ENCODE measurements around the gene NEDD4L. TPM values are rescaled to one million over a fixed set of nuclear protein-coding genes. Genes with fewer than 3 reads are reported as not detected.
A peak's percentile ranks its signal among the peaks of the same experiment; 100 is the strongest.

NEDD4L gene
- total and polyA plus RNA-seq, 7 donors: 14.8 to 28.0 (median 19.6) TPM

DNA sequence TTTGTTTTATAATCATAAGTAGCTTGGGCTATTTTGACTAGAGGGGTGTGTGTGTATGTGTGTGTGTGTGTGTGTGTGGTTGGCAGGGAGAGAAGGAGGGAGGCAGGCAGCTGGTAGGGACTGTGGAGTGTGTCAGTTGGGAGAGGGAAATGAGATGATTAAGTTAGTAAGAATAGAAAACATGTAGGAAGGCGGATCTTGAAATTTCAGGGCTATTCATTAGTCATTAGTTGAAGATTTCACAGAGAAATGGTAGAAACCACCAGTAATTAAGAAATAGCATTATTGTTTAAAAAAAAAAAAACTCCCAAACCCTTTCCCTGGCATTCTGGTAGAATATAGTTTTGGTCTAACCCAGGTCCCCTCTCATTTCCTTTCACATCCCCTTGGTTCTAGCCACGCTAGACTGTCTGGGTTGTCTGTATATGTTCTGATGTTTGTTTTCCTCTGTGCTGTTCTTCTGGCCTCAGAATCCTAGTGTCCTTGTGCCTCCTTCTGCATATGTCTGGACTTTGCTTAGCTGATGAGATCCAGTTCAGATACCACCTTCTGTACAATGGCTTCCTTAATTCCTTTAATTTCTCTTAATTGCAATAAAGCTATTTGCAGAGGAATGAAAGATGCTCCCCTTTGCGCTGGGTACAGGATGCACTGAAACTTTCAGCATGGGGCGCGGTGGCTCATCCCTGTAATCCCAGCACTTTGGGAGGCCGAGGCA is 161.6 kb downstream of the NEDD4L start:
- H3K36me3 ChIP-seq (ENCODE audit: insufficient read depth in 1 of 2, low read depth in 1 of 2): no peaks in the 10 kb centered on the region
- peaks cover 16% of the 10 kb centered on the region for H3K4me1 ChIP-seq
- intact Hi-C loops (cut with DNase I): no loop called here
- no peak overlapping the region for H3K27ac ChIP-seq
- H3K4me3 ChIP-seq: no peak overlapping the region
- DNase-seq: no peak
- H3K9me3 ChIP-seq: no peaks in the 10 kb centered on the region
- 90 to 96% (median 93%) methylated on average over 6 of the region's 6 CpGs for WGBS, 3 donors
- TF ChIP-seq, protein P1, sequence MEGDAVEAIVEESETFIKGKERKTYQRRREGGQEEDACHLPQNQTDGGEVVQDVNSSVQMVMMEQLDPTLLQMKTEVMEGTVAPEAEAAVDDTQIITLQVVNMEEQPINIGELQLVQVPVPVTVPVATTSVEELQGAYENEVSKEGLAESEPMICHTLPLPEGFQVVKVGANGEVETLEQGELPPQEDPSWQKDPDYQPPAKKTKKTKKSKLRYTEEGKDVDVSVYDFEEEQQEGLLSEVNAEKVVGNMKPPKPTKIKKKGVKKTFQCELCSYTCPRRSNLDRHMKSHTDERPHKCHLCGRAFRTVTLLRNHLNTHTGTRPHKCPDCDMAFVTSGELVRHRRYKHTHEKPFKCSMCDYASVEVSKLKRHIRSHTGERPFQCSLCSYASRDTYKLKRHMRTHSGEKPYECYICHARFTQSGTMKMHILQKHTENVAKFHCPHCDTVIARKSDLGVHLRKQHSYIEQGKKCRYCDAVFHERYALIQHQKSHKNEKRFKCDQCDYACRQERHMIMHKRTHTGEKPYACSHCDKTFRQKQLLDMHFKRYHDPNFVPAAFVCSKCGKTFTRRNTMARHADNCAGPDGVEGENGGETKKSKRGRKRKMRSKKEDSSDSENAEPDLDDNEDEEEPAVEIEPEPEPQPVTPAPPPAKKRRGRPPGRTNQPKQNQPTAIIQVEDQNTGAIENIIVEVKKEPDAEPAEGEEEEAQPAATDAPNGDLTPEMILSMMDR (IDR thresholded peaks at IDR 0.05): no peak
- no peaks in the 10 kb centered on the region for H3K27me3 ChIP-seq (ENCODE audit: insufficient read depth in 3 of 3, low read length in 2 of 3)
- ATAC-seq: peak in 1 of 4 donors; percentile 42

DNA sequence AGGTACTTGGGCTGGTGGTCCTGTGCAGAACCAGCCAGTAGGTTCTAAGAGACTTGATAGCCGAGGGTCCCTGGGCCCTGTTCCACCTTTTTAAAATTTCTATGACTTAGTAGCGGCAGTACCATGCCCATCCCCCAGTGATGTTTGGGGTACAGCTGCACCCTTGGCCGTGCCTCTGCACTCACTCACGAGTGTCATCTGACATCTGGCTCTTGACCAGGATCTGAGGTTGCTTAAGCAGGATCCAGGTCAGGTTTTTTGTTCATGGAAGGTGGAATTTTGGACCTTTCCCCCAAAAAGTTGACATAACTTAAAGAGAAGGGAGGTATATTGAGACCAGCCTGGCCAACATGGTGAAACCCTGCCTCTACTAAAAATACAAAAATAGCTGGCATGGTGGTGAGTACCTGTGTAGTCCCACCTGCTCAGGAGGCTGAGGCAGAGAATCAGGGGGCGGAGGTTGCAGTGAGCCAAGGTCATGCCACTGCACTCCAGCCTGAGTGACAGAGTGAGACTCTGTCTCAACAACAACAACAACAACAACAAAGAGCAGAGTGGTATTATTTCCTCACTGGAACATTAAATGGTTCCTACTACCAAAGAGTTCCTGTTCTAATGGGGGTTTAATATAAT is 163.6 kb downstream of the NEDD4L start:
- 62 to 69% (median 65%) methylated on average over 5 of the region's 5 CpGs for WGBS, 3 donors
- peak; percentile 49 to 67 (median 54) for ATAC-seq
- H3K36me3 ChIP-seq (ENCODE audit: insufficient read depth in 1 of 2, low read depth in 1 of 2): no peaks in the 10 kb centered on the region
- no peak overlapping the region for H3K4me3 ChIP-seq
- TF ChIP-seq, protein P1 (IDR thresholded peaks at IDR 0.05): no peak
- no peak for DNase-seq
- peaks cover 16% of the 10 kb centered on the region for H3K4me1 ChIP-seq
- H3K27me3 ChIP-seq (ENCODE audit: insufficient read depth in 3 of 3, low read length in 2 of 3): no peaks in the 10 kb centered on the region
- intact Hi-C loops (cut with DNase I): no loop called here
- peak overlapping the region; percentile 78 for H3K27ac ChIP-seq
- no peaks in the 10 kb centered on the region for H3K9me3 ChIP-seq

DNA sequence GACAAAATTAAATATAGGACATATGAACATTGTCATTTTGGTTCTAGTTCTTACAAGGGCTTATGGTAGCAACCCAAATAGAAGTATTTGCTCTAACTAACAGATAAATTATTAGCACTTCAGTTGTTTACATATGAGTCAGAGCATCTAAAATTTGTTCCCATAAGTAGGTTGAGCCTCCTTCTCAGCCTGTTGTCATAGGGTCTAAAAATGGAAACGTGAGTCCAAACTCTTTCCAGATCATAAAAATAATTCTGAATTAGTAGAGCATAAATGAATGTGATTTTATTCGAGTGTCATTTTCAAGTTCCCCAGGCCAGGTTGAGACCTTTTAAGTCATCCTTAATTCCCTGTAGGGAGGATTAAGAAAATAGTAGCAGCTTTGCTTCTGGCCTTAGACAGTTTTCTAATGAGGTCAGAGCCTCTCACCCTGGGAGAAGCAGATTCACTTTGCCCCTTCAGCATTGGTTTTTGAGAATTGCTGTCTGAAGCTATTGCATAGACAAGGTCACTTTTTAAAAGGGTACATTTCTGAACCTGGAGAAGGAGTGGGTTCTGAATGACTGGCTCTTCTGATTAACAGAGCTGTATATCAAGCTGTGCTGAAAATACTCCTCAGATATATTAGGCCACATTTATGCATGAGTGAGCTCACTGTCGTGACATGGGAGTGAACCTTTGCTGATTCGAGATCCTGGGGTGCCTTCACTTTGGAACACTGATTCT is 164.3 kb downstream of the NEDD4L start:
- H3K27ac ChIP-seq: peak overlapping the region; percentile 78
- no peaks in the 10 kb centered on the region for H3K9me3 ChIP-seq
- TF ChIP-seq, protein P1 (IDR thresholded peaks at IDR 0.05): no peak
- H3K4me1 ChIP-seq: peaks cover 16% of the 10 kb centered on the region
- ATAC-seq (peak; percentile 83 to 96 (median 89)), DNase-seq (no peak)
- WGBS, 3 donors: 23 to 43% (median 27%) methylated on average over 4 of the region's 4 CpGs
- no peaks in the 10 kb centered on the region for H3K36me3 ChIP-seq (ENCODE audit: insufficient read depth in 1 of 2, low read depth in 1 of 2)
- no peaks in the 10 kb centered on the region for H3K27me3 ChIP-seq (ENCODE audit: insufficient read depth in 3 of 3, low read length in 2 of 3)
- intact Hi-C loops (cut with DNase I): no loop called here
- H3K4me3 ChIP-seq: no peak overlapping the region

DNA sequence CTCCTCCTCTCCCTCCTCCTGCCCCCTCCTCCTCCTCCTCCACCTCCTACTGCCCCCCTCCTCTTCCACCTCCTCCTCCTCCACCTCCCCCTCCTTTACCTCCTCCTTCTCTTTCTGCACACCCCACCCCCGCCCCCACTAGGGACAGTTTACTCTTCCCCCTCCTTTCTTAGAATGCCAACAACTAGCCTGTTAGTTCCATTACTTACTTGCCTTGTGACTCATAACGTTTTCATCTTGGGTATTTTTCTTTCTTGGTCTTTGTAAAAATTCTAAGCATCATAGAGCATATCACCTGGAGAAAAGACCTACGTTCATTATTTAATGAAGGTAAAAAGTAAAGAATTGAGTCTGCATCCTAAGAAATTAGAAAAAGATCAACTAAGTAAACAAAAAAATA is 165.3 kb downstream of the NEDD4L start:
- TF ChIP-seq, protein P1 (IDR thresholded peaks at IDR 0.05): no peak

More for the DNA sequence above, 165.3 kb downstream of the NEDD4L start:
- ATAC-seq (no peak), DNase-seq (no peak)
- no peak overlapping the region for H3K4me3 ChIP-seq
- H3K27me3 ChIP-seq (ENCODE audit: insufficient read depth in 3 of 3, low read length in 2 of 3): no peaks in the 10 kb centered on the region
- no peaks in the 10 kb centered on the region for H3K9me3 ChIP-seq
- H3K36me3 ChIP-seq (ENCODE audit: insufficient read depth in 1 of 2, low read depth in 1 of 2): no peaks in the 10 kb centered on the region
- intact Hi-C loops (cut with DNase I): no loop called here
- WGBS, 3 donors: 63 to 80% (median 72%) methylated on average over 2 to 3 of the region's 3 CpGs
- no peak overlapping the region for H3K27ac ChIP-seq
- peaks cover 16% of the 10 kb centered on the region for H3K4me1 ChIP-seq

Measured in psoas muscle (tissue), 8 donors.